Smooth muscle cell (in vitro differentiated cells): Measurements from ENCODE around the gene MX2. TPM values are rescaled to one million over a fixed set of nuclear protein-coding genes. Genes with fewer than 3 reads are reported as not detected.

ENCODE experiments used
- DNase-seq: peaks from one replicate; lab custom pipeline; 2025; ENCODE audit not compliant: unreplicated experiment; lab: John Stamatoyannopoulos, UW
- H2AFZ ChIP-seq: fragments of 200-600 bp; sonication (generic); 2 replicates; pipeline ENCODE4 v1.6.0; 2016; ENCODE audit warnings: antibody characterized with exemption, low read depth, mild to moderate bottlenecking
- H3F3A ChIP-seq: fragments of 200-600 bp; sonication (generic); 2 replicates; pipeline ENCODE4 v1.6.0; 2017; ENCODE audit warnings: antibody characterized with exemption, low read depth
- H3K27ac ChIP-seq: fragments of 200-600 bp; sonication (generic); 2 replicates; pipeline ENCODE4 v1.5.1; 2016; ENCODE audit warnings: low read depth, mild to moderate bottlenecking
- H3K27me3 ChIP-seq: fragments of 200-600 bp; sonication (generic); 2 replicates; pipeline ENCODE4 v1.6.1; 2016; ENCODE audit warnings: low read depth, mild to moderate bottlenecking
- H3K36me3 ChIP-seq: fragments of 200-600 bp; sonication (generic); 2 replicates; pipeline ENCODE4 v1.5.1; 2016; ENCODE audit warnings: low read depth
- H3K4me1 ChIP-seq: fragments of 200-600 bp; sonication (generic); 2 replicates; pipeline ENCODE4 v1.5.1; 2016; ENCODE audit warnings: low read depth
- H3K4me2 ChIP-seq: fragments of 200-600 bp; sonication (generic); 2 replicates; pipeline ENCODE4 v1.6.0; 2016; ENCODE audit warnings: mild to moderate bottlenecking
- H3K4me3 ChIP-seq: fragments of 200-600 bp; sonication (generic); 2 replicates; pipeline ENCODE4 v1.5.1; 2016; ENCODE audit warnings: mild to moderate bottlenecking
- H3K79me2 ChIP-seq: fragments of 200-600 bp; sonication (generic); 2 replicates; pipeline ENCODE4 v1.6.0; 2016; ENCODE audit warnings: low read depth, mild to moderate bottlenecking
- H3K9ac ChIP-seq: fragments of 200-600 bp; sonication (generic); 2 replicates; pipeline ENCODE4 v1.6.0; 2016; ENCODE audit warnings: low read depth
- H3K9me3 ChIP-seq: fragments of 200-600 bp; sonication (generic); replicated peaks from 2 replicates; pipeline ENCODE4 v1.5.1; 2016; ENCODE audit warnings: low read depth
- H4K20me1 ChIP-seq: fragments of 200-600 bp; sonication (generic); 2 replicates; pipeline ENCODE4 v1.6.0; 2016; ENCODE audit warnings: low read depth
- WGBS: methylation state at CpG from one replicate; pipeline ENCODE4 v1.1.7; 2016; ENCODE audit warnings: low lambda C conversion rate; 5-methylcytosine and 5-hydroxymethylcytosine counted together
- polyA plus RNA-seq: library from polyadenylated mRNA; unstranded; fragments of >200 nt; fragmentation: Nextera tagmentation; extraction: Ambion mirVana; gene quantifications from 2 replicates; pipeline ENCODE4 v1.2.1, GENCODE V29; 2016
- total RNA-seq: library from RNA; depleted of rRNA; stranded (reverse); fragments of >200 nt; gene quantifications from 2 replicates; pipeline ENCODE4 v1.2.3, GENCODE V29; 2014
- TF ChIP-seq, protein P1 (sequence below): fragments of 200-600 bp; sonication (generic); IDR thresholded peaks from 2 replicates; pipeline ENCODE4 v1.5.1; 2017; ENCODE audit warnings: borderline replicate concordance, mild to moderate bottlenecking, antibody characterized with exemption; ENCODE audit not compliant: insufficient read depth, poor library complexity, severe bottlenecking

Gene MX2
- total and polyA plus RNA-seq, 2 experiments from 2014 or later: 2.5 to 3.1 TPM

DNA sequence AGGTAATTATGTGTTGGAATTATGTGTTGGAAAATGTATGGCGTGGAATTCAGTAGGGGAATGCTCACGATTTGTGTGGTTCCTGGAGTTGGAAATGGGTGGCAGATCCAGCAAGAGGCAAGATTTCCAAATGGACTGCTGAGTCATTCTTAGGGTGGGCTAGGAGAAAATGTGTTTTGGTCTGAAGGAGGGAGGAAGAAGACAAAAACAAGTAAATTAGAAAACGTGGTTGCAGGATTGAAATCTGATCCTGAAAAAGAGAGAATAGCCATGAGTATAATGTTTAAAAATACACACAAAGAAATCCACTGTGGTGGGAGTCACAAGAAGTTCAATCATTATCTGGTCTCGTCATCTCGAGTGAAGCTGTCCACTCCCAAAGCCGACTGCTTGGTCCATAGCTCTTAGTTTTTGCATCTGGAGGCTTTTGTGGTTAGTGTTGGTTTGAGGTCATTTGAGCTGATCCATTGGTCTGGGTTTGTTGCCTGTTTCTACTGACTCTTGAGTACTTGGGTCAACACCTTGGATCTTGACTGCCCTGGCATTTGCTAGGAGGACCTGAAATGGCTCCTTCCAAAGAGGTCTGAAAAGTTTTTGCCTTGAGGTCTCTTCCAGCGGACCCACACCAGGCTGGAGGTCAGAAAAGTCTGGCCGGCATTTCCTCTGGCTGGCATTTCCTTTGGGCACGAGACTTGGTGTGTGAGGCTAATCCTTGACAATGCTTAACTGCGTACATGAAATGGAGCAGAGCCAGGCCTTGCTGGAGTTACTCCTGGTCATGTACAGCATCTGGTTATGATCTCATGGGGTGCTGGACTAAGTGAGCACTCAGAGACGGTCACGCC, 9.2 kb downstream of the MX2 start:
- H3K9ac ChIP-seq: no peak overlapping the region
- H3K4me2 ChIP-seq: no peak overlapping the region
- TF ChIP-seq, protein P1, sequence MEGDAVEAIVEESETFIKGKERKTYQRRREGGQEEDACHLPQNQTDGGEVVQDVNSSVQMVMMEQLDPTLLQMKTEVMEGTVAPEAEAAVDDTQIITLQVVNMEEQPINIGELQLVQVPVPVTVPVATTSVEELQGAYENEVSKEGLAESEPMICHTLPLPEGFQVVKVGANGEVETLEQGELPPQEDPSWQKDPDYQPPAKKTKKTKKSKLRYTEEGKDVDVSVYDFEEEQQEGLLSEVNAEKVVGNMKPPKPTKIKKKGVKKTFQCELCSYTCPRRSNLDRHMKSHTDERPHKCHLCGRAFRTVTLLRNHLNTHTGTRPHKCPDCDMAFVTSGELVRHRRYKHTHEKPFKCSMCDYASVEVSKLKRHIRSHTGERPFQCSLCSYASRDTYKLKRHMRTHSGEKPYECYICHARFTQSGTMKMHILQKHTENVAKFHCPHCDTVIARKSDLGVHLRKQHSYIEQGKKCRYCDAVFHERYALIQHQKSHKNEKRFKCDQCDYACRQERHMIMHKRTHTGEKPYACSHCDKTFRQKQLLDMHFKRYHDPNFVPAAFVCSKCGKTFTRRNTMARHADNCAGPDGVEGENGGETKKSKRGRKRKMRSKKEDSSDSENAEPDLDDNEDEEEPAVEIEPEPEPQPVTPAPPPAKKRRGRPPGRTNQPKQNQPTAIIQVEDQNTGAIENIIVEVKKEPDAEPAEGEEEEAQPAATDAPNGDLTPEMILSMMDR: no peak
- no peaks in the 10 kb centered on the region for H3K27me3 ChIP-seq
- DNase-seq: no peak
- no peak overlapping the region for H3K27ac ChIP-seq
- no peaks in the 10 kb centered on the region for H3K36me3 ChIP-seq
- H3K9me3 ChIP-seq: no peaks in the 10 kb centered on the region
- H4K20me1 ChIP-seq: no peaks in the 10 kb centered on the region
- H3K79me2 ChIP-seq: no peaks in the 10 kb centered on the region
- peaks cover 3% of the 10 kb centered on the region for H3K4me1 ChIP-seq
- no peak overlapping the region for H3K4me3 ChIP-seq
- WGBS: 68% methylated on average over 12 of the region's 12 CpGs
- H2AFZ ChIP-seq: no peak overlapping the region
- no peaks in the 10 kb centered on the region for H3F3A ChIP-seq

DNA sequence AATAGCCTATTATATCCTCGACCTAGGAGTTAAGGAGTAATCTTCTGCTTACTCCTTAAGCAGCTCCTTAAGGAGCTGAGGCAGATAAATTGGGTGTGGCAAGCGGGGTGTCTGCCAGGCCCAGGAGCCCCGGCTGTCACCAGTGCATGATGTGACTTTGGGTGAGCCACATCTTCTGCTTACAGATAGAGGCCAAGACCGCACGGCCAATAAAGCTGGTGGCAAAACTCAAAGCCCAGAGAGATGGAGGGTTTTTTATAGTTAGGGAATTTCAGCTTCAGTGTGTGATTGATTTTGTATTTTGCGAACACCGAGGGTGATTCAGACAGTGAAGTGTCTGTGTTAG, 9.8 kb downstream of the MX2 start:
- Histone ChIP-seq H3K9ac (no peak overlapping the region), H3K27ac (no peak overlapping the region), H3K9me3 (no peaks in the 10 kb centered on the region), H3K4me1 (peaks cover 3% of the 10 kb centered on the region), H2AFZ (no peak overlapping the region), H3K79me2 (no peaks in the 10 kb centered on the region), H3K4me2 (no peak overlapping the region), H4K20me1 (no peaks in the 10 kb centered on the region), H3K4me3 (no peak overlapping the region), H3K27me3 (no peaks in the 10 kb centered on the region), H3F3A (no peaks in the 10 kb centered on the region), H3K36me3 (no peaks in the 10 kb centered on the region)
- WGBS: 95% methylated on average over 7 of the region's 7 CpGs
- TF ChIP-seq, protein P1: no peak
- no peak for DNase-seq

DNA sequence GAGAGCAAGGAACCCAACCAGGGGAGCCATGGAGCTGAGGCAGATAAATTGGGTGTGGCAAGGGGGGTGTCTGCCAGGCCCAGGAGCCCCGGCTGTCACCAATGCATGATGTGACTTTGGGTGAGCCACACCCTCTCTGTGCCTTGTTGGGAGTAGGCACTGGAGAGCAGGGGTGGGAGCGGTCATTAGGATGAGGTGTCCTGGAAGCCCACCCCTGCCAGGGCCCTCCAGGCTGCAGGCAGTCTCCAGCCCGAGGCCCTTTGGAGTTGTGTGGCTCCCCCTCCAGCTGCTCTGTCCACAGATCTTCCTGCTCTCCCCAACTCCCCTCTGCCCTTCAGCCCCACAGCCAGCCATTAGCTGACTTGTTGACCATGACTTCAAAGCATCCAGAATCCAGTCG, 11.4 kb downstream of the MX2 start:
- H3K36me3 ChIP-seq: no peaks in the 10 kb centered on the region
- no peak overlapping the region for H2AFZ ChIP-seq
- H3K4me2 ChIP-seq: no peak overlapping the region
- H3K9me3 ChIP-seq: no peaks in the 10 kb centered on the region
- no peaks in the 10 kb centered on the region for H3K79me2 ChIP-seq
- no peak overlapping the region for H3K27ac ChIP-seq
- H3K9ac ChIP-seq: no peak overlapping the region
- H3K4me1 ChIP-seq: no peaks in the 10 kb centered on the region
- H4K20me1 ChIP-seq: no peaks in the 10 kb centered on the region
- H3K4me3 ChIP-seq: no peak overlapping the region
- 63% methylated on average over 4 of the region's 4 CpGs for WGBS
- no peaks in the 10 kb centered on the region for H3K27me3 ChIP-seq
- TF ChIP-seq, protein P1: no peak
- DNase-seq: no peak
- no peaks in the 10 kb centered on the region for H3F3A ChIP-seq

DNA sequence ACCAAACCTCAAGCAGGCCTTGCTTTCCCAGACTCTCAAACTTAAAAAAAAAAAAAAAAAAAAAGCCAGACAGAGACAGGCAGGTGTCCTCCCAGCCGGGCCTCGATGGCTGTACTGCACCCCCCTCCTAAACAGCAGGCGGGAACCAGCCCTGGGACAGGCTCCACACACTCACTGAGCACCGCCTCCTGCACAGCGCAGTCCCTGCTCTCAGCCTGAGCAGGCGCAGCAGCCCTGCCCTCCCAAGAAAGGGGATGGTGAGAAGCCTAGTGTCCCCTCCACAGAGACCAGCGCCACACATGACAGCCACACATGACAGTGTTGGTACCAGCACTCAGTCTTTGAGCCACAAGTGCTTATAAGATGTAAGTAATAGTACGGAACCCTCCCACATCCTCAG, 11.9 kb downstream of the MX2 start:
- H3K9me3 ChIP-seq: no peaks in the 10 kb centered on the region
- H3K4me1 ChIP-seq: no peaks in the 10 kb centered on the region
- no peaks in the 10 kb centered on the region for H4K20me1 ChIP-seq
- DNase-seq: no peak
- TF ChIP-seq, protein P1: no peak
- no peaks in the 10 kb centered on the region for H3K79me2 ChIP-seq
- H3K9ac ChIP-seq: no peak overlapping the region
- no peaks in the 10 kb centered on the region for H3K27me3 ChIP-seq
- H3F3A ChIP-seq: no peaks in the 10 kb centered on the region
- no peak overlapping the region for H2AFZ ChIP-seq
- WGBS: 93% methylated on average over 8 of the region's 8 CpGs
- no peak overlapping the region for H3K4me2 ChIP-seq
- H3K36me3 ChIP-seq: no peaks in the 10 kb centered on the region
- H3K4me3 ChIP-seq: no peak overlapping the region
- H3K27ac ChIP-seq: no peak overlapping the region
